Upper lobe of right lung (tissue), 1 donor: ENCODE data around the gene PRDM16. TPM values are rescaled to one million over a fixed set of nuclear protein-coding genes. Genes with fewer than 3 reads are reported as not detected.

Source experiments
- ATAC-seq: fragments of 200-7000 bp; cut with Tn5 transposase; one replicate; pipeline ENCODE4 v1.9.1; 2020; ENCODE audit warnings: mild to moderate bottlenecking, moderate library complexity
- DNase-seq: peaks from one replicate; pipeline ENCODE4 v3.0.0-alpha.2; 2020
- H3K27ac ChIP-seq: fragments of 200-600 bp; one replicate; pipeline ENCODE4 v1.8.0; 2022
- H3K27me3 ChIP-seq: fragments of 200-600 bp; one replicate; pipeline ENCODE4 v1.8.0; 2022; ENCODE audit warnings: mild to moderate bottlenecking
- H3K36me3 ChIP-seq: fragments of 200-600 bp; one replicate; pipeline ENCODE4 v1.8.0; 2022
- H3K4me1 ChIP-seq: fragments of 200-600 bp; one replicate; pipeline ENCODE4 v1.8.0; 2022
- H3K4me3 ChIP-seq: fragments of 200-600 bp; one replicate; pipeline ENCODE4 v1.8.0; 2022; ENCODE audit warnings: mild to moderate bottlenecking
- H3K9me3 ChIP-seq: fragments of 200-600 bp; one replicate; pipeline ENCODE4 v1.8.0; 2022
- intact Hi-C: fragments of 100-400 bp; cut with DNase I; formaldehyde crosslinking; loops from one replicate; pipeline ENCODE4 v1.11.0; 2022
- total RNA-seq: library from RNA; stranded (reverse); fragmentation: NEBNext Ultra II Directional; extraction: Animal tissue kit (Norgen Biotek cat#: 25700); gene quantifications from one replicate; pipeline ENCODE4 v1.2.1, GENCODE V29; 2021
- TF ChIP-seq, protein P1 (sequence below): fragments of 200-600 bp; IDR thresholded peaks from one replicate; pipeline ENCODE4 v1.8.0; 2022; ENCODE audit warnings: antibody characterized with exemption
- donor health status: DM: no; HTN: yes; CAD: no; lungs with severe emphysema.

The PRDM16 gene
- total RNA-seq, 1 donor from 2014 or later, result 21.0 TPM

DNA sequence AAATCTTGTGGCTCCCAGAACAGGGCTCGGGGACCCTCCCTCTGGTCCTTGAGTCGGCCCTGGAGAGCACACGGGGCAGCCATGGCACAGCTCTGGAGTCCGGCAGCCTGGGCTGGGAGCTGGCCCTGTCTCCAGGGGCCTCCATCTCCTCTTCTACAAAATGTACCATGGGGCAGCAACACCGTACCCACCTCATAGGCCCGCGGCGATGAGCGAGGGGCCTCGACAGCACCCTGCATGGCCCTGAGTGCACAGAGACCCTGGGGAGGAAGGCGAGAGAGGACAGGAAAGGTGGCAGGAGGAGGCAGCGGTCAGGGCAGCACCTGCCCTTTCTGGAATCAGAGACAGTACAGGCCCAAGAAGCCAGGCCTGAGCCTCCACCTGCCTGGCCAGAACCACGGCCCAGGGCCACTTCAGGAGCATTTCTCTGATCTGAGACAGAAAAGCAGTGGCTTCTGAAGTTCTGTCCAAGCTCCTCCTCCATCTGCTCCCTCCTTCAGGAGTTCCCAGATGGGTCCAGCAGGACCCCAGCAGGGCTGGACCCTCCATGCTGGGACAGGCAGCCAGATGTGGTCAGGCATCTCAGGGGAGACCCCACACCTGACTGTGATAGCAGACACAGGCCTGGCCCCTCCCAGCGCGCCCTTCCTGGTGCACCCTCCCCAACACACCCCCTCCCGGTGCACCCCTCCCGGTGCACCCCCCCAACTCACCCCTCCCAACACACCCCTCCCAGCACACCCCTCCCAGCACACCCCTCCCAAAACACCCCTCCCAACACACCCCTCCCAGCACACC is 309.6 kb downstream of the PRDM16 start:
- ATAC-seq, result no peak
- Histone ChIP-seq H3K27me3 (no peaks in the 10 kb centered on the region), H3K4me1 (no peaks in the 10 kb centered on the region), H3K27ac (no peak overlapping the region), H3K9me3 (no peaks in the 10 kb centered on the region), H3K36me3 (no peaks in the 10 kb centered on the region), H3K4me3 (no peak overlapping the region)
- DNase-seq, result no peak
- intact Hi-C loops, result no loop called here
- TF ChIP-seq, protein P1, sequence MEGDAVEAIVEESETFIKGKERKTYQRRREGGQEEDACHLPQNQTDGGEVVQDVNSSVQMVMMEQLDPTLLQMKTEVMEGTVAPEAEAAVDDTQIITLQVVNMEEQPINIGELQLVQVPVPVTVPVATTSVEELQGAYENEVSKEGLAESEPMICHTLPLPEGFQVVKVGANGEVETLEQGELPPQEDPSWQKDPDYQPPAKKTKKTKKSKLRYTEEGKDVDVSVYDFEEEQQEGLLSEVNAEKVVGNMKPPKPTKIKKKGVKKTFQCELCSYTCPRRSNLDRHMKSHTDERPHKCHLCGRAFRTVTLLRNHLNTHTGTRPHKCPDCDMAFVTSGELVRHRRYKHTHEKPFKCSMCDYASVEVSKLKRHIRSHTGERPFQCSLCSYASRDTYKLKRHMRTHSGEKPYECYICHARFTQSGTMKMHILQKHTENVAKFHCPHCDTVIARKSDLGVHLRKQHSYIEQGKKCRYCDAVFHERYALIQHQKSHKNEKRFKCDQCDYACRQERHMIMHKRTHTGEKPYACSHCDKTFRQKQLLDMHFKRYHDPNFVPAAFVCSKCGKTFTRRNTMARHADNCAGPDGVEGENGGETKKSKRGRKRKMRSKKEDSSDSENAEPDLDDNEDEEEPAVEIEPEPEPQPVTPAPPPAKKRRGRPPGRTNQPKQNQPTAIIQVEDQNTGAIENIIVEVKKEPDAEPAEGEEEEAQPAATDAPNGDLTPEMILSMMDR, result no peak

DNA sequence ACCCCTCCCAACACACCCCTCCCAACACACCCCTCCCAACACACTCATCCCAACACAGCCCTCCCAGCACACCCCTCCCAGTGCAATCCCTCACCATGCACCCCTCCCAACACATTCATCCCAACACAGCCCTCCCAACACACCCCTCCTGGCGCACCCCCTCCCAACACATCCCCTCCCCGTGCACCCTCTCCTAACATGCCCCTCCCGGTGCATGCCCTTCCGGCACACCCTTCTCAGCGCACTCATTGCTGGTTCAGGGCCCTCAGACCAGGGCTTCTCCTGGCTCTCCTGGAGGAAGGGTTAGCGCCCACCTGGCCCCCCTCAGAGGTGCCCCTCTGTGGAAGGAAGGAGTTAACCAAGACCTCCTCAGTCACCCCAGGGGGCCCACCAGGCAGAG is 310.9 kb downstream of the PRDM16 start:
- Histone ChIP-seq H3K27ac (no peak overlapping the region), H3K27me3 (no peaks in the 10 kb centered on the region), H3K4me3 (no peak overlapping the region), H3K9me3 (no peaks in the 10 kb centered on the region), H3K36me3 (no peaks in the 10 kb centered on the region), H3K4me1 (no peaks in the 10 kb centered on the region)
- ATAC-seq, result no peak
- no peak for DNase-seq
- intact Hi-C loops, result no loop called here
- TF ChIP-seq, protein P1, result no peak

DNA sequence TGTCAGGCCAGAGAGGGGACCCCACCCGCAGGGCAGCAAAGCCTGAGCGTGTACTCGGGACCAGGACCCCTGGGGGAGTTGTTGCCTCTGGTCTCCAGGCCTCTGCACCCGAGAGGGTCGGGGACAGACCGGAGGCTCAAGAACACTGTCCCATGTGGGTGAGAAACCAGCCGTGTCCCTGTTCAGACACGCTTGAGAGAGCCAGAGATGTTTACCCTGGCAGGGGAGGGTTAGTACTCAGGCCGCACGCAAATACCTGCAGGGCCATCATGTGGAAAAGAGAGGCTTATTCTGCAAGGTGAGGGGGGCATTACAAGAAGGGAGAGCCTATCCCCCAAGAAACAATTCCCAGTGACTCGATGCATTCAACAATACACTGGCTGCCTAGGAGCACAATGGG is 311.5 kb downstream of the PRDM16 start:
- H3K36me3 ChIP-seq, result no peaks in the 10 kb centered on the region
- no peaks in the 10 kb centered on the region for H3K27me3 ChIP-seq
- ATAC-seq, result peak; percentile 58
- H3K4me1 ChIP-seq, result no peaks in the 10 kb centered on the region
- no peaks in the 10 kb centered on the region for H3K9me3 ChIP-seq
- H3K4me3 ChIP-seq, result no peak overlapping the region
- H3K27ac ChIP-seq, result no peak overlapping the region
- TF ChIP-seq, protein P1, result no peak
- intact Hi-C loops, result no loop called here
- DNase-seq, result no peak

DNA sequence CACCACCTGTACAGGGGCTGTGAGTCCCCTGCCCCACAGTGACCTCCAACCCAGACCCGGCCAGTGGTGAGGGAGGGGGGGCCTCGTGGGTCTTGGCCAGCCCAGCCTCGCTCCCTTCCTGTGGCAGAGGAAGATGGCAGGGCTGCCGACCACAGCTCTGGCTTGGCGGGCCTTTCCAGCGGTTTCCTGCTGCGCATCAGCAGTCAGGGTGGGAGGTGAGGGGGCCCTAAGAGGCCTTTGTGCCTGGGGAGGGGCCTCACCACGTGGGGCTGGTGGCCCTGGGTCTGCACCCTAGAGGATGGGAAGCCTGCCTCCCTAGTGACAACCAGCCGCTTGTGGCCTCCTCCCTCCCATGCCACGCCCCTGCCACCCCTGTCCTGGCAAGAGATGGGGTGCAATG is 312.9 kb downstream of the PRDM16 start:
- Histone ChIP-seq H3K27ac (no peak overlapping the region), H3K4me3 (no peak overlapping the region), H3K4me1 (no peaks in the 10 kb centered on the region), H3K9me3 (no peaks in the 10 kb centered on the region), H3K36me3 (no peaks in the 10 kb centered on the region), H3K27me3 (no peaks in the 10 kb centered on the region)
- no peak for ATAC-seq
- intact Hi-C loops, result no loop called here
- no peak for DNase-seq
- TF ChIP-seq, protein P1, result no peak

DNA sequence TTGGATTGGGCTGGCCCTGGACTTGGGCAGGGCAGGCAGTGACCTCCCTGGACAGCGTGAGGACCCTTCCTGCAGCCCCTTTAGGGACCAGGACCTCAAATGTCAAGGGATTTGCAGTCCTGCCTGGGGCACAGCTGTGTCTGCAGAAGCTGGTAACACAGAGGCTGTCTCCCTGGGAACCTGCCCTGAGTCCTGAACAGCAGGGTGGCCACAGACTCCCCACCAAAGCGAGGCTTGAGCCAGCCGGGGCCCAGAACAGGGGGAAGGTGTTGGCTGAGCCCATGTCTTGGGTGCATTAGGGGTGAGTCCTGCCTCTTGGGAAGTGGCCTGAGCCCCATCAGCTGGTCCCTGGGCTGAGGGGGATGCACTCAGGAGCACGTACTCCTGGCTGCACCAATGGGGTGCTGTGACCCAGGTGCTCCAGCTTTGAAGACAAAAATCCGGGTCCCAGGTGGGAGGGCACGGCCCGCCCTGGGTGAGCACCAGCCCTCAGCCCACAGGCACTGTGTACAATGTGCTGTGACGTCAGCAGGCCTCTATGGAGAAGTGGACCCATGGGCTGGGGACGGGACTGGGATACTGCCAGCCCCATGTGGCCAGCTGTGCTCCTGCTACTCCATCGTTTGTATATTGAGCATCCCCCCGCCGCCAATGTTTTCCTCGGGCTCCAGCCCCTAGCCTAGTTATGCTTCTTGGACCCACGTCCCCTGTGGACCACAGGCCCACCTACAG is 313.5 kb downstream of the PRDM16 start:
- intact Hi-C loops, result no loop called here

More for the DNA sequence above, 313.5 kb downstream of the PRDM16 start:
- no peaks in the 10 kb centered on the region for H3K4me1 ChIP-seq
- H3K27me3 ChIP-seq, result no peaks in the 10 kb centered on the region
- H3K9me3 ChIP-seq, result no peaks in the 10 kb centered on the region
- H3K27ac ChIP-seq, result no peak overlapping the region
- DNase-seq (no peak), ATAC-seq (no peak)
- H3K36me3 ChIP-seq, result no peaks in the 10 kb centered on the region
- no peak overlapping the region for H3K4me3 ChIP-seq
- TF ChIP-seq, protein P1, result no peak
